HG03135 (cell line): ENCODE results near the gene STK32C.

ENCODE experiments used
- ATAC-seq: cut with Tn5 transposase; IDR thresholded peaks from one replicate; pipeline ENCODE4 v1.9.1; 2021; ENCODE audit warnings: mild to moderate bottlenecking, moderate library complexity; ENCODE audit not compliant: unreplicated experiment

STK32C gene

DNA sequence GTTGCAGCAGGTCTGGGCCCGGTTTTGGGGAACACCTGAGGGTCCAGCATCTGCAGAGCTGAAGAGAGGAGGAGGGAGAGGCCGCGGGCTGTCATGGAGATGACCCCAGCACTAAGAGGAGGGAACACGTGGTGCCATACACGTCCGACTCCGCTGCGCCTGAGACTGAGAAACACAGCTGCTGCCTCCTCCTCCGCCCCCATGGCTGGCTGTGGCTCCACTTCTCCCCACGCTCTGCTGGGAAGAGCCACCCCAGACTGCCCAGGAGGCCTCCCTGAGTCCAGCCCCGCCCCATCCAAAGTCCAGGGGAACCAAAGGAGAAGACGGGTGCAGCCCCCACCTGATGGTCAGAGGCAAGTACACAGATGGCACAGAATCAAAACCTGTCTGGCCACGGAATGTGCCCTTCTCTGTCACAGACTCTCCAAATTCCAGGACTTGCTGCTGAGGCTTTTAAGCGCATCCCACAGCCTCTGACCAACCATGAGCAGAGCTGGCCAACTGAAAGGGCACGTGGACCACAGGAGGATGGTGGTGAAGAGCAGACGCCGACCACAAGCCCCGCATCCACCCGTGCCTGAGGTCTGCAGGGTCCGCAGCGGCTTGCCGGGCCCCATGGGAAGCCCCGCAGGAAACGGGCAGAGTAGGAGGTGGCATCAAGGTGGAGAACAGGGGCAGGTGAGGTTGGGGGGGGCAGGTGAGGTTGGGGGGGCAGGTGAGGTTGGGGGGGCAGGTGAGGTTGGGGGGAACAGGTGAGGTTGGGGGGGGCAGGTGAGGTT, 24.0 kb downstream of the STK32C start:
- no peak for ATAC-seq

DNA sequence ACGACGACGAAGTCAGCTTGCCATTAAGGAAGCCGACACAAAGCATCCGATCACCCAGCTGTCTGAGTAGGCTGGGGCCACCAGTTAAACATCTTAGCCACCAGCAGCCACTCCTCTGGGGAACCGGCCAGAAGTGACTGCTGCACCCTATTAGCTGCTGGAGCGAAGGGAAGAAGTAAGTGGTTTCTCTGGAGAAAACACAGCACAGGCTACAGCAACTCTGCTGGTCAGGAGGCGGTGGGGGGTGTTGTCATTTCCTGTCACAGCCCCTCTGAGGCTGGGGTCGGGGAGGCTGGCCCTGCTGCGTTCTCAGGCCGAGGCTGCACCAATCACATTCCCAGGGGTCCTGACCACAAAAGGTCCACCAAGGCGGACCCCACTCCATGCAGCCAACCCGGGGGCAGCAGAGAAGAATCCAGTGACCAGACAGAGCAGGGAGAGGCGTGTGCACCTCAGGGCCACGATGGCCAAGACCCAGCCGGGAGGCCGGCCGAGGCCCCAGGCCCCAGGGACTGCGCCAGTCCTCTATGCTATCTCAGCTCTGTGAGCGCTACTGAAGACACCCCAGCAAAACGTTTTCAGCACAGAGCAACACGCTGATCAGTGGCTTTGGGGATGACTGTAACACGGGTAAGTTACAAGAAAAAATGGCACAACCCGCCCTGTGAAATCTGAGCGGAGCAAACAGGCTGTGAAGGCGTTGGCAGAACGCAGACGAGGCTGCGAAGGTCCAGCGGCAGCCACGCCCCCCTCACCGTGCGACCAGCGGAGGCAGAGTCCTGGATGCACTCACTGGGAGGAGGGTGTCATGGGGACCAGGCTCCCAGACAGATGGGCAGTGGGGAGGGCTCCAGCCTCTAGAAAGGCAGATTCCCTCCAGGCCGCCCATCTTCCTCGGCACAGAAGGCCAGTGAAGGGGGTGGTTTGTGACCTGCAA, 24.8 kb downstream of the STK32C start:
- no peak for ATAC-seq

DNA sequence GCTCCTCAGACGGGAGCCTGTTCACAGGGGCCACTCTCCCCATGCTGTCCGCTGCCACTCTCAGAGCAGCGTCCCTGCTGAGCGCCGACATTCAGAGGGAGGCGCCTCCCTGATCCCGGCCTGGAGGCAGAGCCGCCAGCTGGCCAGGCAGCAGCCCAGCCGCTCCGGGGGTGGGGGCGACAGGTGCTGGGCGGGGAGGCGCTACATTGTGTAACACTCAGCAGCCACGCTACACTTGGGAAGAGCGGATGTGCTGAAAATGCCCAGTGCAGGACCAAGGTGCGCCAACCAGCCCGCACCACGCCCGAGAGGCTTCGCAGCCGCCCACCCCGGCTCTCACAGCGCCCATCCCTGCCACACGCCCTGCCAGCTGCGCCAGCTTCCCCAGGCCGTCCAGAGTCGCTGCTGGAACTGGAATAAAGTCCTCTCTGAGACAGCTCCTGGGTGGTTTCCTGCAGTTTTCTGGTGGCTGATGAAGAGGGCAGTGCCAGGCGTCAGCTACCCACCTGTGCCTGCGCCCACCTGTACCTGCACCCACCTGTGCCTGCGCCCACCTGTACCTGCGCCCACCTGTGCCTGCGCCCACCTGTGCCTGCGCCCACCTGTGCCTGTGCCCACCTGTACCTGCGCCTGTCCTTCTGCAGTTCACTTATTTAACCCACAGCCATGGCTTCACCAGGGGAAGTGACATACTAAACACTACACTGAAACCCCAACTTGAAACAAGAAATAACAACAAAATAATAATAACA, 25.7 kb downstream of the STK32C start:
- no peak for ATAC-seq

DNA sequence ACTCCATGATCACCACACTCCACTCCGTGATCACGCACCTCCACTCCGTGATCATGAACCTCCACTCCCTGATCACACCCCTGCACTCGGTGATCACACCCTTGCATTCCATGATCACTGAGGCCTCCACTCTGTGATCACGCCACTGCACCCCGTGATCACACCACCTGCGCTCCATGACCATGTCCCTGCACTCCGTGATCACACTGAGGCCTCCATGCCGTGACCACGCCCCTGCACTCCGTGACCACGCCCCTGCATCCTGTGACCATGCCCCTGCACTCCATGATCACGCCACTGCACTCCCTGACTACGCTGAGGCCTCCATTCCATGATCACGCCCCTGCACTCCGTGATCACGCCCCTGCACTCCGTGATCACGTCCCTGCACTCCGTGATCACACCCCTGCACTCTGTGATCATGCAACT, 27.1 kb downstream of the STK32C start:
- no peak for ATAC-seq

DNA sequence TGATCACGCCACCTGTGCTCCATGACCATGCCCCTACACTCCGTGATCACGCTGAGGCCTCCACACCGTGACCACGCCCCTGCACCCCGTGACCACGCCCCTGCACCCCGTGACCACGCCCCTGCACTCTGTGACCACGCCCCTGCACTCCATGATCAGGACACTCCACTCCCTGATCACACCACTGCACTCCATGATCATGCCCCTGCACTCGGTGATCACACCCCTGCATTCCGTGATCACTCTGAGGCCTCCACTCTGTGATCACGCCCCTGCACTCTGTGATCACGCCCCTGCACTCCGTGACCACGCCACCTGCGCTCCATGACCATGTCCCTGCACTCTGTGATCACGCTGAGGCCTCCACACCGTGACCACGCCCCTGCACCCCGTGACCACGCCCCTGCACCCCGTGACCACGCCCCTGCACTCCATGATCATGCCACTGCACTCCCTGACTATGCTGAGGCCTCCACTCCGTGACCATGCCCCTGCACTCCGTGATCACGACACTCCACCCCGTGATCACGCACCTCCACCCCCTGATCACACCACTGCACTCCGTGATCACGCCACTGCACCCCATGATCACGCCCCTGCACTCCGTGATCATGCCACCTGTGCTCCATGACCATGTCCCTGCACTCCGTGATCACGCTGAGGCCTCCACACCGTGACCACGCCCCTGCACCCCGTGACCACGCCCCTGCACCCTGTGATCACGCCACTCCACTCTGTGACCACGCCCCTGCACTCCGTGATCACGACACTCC, 27.7 kb downstream of the STK32C start:
- no peak for ATAC-seq

DNA sequence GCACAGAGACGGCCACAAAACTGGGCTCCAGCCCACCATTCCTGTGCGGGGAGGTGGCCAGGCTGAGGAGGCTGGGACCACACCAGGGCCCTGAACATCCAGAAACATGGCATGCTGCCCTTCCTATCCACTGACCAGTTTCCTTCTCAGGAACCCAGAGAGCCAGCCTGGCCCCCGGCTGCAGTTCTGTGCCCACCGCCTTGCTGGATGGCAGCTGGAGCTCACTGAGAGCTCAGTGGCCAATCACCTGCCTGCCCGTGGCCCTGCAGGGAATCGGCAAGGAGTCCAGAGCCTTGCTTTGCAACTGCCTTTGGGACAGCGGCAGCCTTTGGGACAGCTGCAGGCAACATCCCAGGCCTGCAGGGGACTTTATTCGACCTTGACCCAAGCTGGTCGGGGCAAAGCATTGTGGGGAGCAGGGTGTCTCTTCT, 30.4 kb downstream of the STK32C start:
- ATAC-seq: no peak

DNA sequence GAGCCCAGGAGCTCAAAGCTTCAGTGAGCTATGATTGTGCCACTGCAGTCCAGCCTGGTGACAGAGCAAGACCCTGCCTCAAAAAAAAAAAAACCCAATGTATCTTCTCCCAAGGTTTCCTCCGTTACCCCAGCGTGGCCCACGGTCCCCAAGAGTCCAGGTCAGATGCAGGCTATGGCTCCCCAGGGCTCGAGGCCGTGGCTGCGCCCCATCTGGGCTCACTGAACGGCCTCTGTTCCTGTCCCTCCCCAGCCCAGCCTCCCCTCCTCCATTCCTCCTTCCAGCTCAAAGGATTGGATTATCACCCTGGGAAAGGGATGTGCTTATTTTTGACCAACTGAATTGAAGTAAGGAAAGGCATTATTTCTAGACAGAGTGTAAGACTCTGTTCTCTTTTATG, 31.0 kb downstream of the STK32C start:
- ATAC-seq: no peak

DNA sequence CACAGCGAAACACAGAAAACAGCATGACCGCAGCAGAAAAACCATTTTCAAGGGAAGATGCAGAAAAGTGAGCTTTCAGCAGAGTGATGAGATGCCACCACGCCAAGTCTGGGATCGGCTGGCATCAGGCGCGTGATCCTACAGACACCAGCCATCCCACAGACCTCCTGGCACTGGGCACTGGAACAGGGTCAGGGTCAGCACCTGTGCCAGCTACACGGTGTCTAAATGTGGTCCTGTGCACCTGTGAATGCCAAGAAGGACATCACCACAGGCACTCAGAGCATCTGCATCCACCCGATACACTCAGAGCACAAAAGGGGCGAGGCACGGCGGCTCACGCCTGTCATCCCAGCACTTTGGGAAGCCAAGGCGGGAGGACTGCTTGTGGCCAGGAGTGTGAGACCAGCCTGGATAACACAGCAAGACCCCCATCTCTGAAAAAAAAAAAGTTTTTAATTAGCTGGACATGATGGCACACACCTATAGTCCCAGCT, 31.5 kb downstream of the STK32C start:
- ATAC-seq: no peak

DNA sequence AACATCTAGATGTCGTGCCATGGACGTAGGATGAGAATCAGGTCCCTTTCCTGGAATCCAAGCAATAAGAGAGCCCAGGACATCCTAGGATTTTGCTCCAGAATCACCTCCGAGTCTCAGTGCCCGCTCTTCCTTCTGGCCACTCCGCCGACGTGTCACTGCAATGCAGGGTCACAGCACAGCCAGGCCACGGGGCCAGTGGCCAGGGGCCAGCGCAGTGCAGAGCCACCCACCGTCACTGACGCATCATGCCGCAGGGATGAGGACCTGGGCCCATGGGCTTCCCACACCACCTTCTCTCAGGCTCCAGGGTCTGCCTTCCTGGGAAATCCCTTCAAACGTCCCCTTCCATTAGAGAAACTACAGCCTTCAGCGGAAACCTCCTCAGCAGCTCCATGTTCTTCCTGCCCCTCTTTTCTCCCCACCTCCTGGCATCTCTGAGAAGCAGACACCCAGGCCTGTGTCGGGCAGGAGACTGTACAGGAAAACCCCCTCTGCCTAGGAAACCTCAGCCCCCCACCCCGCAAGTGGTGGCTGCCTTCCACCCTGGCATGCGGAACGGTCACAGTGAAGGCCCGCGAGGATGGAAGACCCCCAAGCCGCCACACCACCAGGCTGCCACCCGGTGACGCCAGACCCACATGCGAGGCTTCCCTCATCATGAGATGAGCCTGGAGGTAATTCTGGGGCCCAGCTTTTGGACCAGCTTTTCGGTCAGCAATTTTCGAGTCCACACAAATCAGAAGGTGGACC, 32.1 kb downstream of the STK32C start:
- ATAC-seq: no peak

DNA sequence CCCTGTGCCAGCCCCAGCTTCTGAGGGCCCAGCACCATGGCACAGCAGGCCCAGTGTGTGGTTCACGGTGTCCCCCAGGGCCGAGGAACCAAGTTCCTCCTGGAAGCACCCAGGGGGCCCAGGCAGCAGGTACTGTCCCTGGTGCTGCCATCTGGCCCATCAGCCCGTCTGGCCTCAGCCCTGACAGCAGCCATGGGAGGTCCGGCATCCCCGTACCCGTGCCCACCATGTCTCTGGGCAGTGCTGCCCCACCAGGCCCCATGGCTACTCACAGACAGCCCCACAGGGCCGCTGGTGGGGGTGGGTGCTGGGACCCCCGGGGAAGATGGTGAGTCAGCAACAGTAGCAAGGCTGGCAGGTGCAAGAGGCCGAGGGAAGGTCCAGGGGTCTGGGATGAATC, 32.8 kb downstream of the STK32C start:
- ATAC-seq: no peak

DNA sequence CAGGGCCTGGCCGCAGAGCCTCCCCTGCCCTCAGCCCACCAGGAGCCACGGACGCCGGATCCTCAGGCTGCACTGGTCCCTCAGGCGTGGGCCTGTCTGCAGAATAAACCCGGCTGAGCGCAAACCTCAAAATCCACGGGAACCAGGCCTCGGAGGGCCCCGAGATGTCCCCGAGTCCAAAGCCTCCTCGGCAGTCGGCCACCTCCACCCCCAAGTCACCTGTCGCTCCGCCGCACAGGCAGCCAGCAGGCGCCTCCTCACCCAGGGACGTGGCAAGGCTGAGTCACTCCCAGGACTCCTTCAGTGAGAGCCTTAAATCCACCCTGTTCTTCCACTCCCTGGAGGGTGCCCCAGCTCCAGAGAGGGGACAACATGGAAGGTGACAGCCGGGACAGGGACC, 33.2 kb downstream of the STK32C start:
- no peak for ATAC-seq

DNA sequence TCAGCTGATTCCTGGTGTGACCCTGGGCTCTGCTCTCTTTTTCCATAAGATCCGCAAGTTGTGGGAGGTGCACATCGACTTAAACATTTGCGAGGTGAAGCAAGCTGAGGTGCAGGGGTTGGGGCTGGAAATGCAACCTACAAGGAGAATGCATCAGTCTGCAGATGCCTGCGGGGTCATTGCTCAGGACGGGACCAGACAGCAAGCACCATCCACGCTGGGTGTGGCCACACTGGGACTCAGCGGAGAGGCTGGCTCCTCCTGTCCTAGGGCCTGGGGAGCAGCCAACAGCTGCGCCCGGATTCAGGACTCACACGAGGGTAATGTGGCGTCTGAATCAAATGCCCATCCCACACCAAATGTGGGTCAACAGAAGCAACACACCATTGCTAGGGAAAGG, 33.8 kb downstream of the STK32C start:
- no peak for ATAC-seq

DNA sequence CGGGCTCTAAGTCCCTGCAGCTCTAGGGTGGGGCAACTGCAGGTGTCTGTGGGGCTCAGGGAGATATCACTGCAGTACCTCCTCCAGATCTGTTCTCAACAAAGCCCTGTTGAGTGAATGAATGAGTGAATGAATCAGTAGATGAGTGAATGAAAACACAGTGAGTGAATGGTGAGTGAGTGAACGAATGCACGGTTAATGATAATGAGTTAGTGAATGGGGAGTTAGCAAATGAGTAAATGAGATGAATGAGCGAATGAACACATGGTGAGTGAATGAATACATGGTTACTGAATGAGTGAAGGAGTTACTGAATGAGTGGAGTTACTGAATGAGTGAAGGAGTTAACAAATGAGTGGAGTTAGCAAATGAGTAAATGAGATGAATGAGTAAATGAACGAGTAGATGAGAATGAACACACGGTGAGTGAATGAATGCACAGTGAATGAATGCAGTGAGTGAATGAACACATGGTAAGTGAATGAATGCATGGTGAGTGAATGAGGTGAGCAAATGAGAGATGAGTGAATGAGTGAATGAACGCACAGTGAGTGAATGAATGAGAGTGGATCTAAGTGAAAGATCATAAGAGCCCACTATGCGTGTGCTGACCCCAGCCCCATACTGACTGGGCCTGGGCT, 34.3 kb downstream of the STK32C start:
- ATAC-seq: no peak

DNA sequence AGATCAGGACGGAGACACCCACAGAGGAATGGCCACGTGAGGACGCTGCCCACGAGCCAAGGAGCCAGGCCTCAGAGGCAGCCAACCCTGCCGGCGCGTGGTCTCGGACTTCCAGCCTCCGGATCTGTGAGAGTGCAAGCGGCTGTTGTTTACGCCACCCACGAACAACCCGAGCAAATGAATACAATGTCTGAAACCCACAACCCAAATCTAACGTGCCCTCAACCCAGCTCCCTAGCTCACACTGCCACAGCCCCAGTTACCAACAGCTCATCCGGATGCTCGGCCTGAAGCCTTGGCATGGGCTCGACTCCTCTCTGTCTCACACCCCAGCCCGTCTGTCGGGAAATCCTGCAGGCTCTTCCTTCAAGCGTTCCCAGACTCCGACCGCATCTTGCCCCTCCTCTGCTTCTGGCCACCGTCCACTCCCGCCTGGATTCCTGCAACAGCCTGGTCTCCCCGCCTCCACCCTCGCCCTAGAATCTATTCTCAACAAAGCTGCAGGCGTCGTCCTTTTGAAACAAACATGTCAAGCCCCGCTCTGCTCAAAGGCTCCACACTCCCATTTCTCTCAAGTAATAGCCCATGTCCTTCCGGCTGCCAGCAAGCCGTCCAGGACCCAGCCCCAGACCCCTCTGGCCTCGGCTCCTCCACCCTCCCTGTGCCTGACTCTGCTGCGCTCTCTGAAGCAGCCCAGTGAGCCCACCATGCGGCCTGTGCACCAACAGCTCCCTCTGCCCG, 35.3 kb downstream of the STK32C start:
- no peak for ATAC-seq

DNA sequence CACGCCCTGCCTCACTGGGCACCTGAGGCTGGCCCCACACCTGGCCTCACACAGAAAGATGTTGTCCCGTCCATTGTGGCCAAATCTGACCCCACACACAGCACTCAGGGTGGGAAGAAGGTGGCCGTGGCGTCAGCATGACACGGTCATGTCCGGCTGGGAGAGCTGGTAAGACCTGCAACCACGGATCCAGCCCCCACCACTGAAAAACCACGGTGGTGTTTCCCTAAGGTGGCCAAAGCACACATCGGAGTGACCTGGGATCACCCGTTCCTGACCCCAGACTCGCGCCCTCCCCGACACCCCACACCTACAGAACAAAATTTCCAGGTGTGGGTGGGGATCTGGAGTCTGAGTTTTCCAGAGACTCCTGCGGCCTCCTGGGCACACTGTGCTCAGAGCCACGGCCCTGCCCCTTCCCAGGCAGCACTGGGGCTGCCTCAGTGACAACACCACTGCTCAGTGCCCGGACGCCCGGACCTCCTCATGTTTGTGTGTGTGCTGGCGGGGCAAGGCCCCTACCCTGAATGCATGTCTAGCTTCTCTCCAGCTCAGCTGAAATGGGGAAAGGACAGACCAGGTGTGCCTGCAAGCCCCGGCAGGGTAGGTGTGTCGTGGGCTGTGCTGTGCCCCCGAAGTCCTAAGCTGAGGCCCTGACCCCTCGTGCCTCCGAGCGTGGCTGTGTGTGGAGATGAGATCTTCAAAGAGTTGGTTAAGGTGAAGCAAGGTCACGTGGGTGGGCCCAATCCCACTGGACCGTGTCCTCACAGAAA, 36.1 kb downstream of the STK32C start:
- ATAC-seq: no peak

DNA sequence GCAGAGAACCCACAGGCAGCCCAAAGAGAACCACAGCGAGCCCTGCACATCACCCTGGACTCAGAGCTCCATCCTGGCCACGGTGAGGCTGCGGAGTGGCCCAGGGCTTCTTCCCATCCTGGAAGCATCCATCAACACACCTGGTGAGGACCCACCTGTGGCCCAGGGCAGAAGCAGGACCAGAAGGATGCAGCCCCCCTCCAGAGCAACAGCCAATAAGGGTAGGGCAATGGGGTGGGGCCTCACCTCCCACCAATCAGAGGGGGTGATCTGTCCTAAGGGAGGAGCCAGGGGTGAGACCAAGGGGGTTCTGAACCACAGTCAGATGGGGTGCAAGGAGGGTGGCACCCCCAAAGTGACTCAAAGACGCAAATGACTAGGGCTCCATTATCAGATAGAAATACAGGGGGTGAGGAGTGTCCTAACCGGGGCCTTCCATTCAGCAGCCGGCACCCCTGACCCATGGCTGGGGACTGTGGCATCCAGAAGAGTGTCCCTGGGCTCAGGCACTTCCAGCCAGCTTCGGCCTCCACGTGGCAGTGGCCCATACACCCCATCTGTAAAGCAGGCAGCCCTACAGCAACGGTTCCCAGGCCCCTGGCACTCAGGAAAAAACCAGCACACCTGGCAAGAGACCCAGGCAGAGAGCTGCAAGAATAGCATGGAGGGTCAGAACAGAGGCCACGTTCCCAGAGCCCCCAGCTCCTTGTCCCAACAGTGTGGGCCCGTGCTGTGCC, 36.9 kb downstream of the STK32C start:
- ATAC-seq: no peak

DNA sequence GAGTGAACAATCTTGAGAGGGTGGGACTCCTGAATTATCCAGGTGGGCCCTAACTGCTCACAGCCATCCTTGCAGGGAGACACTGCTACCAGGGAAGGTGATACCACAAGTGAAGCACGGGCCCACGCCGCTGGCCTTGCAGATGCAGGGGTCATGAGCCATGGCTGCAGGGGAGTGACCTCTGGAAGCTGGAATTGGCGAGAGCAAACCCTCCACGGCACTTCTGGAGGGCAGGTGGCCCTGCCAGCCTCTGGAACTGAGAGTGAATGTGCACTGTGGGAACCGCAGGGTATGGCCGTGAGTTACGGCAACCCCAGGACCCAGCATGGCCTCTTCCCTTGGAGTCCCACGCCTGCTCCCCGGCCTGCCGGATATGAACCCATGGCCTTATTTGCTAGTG, 37.5 kb downstream of the STK32C start:
- no peak for ATAC-seq
